Urinary bladder (tissue), 4 donors: ENCODE results near the gene TMEM80. TPM values are rescaled to one million over a fixed set of nuclear protein-coding genes. Genes with fewer than 3 reads are reported as not detected.
A peak's percentile ranks its signal among the peaks of the same experiment; 100 is the strongest.
"Not testable (repeated sequence)": the region's sequence is repeated elsewhere in the genome, so short reads cannot be mapped to it uniquely, and the experiment has no call there.

ENCODE experiments used
- DNase-seq: peaks from one replicate; pipeline ENCODE4 v3.0.0-alpha.2; 2015; ENCODE audit errors: extremely low spot score
- H3K27ac ChIP-seq: one replicate; pipeline ENCODE4 v1.5.1; 2013; ENCODE audit warnings: low read depth, mild to moderate bottlenecking, moderate library complexity
- H3K36me3 ChIP-seq: one replicate; pipeline ENCODE4 v1.6.1; 2013; ENCODE audit warnings: mild to moderate bottlenecking, moderate library complexity; ENCODE audit not compliant: insufficient read depth
- H3K4me1 ChIP-seq: one replicate; pipeline ENCODE4 v1.6.1; 2013; ENCODE audit warnings: mild to moderate bottlenecking, moderate library complexity; ENCODE audit not compliant: insufficient read depth
- H3K4me3 ChIP-seq: one replicate; pipeline ENCODE4 v1.5.1; 2013; ENCODE audit warnings: low read depth, low read length
- WGBS: extraction: QIAGEN DNeasy Blood & Tissue Kit; methylation state at CpG from one replicate; pipeline ENCODE4 v1.1.7; 2013; 5-methylcytosine and 5-hydroxymethylcytosine counted together
- polyA plus RNA-seq: library from polyadenylated mRNA; stranded (reverse); fragments of 200-250 nt; gene quantifications from one replicate; pipeline ENCODE4 v1.2.3, GENCODE V29; 2013
- total RNA-seq: library from RNA; depleted of rRNA; stranded (reverse); fragments of >200 nt; gene quantifications from one replicate; pipeline ENCODE4 v1.2.3, GENCODE V29; 2014
- donor health status: healthy with polysubstance abuse.
- donor health status: healthy.

Gene TMEM80
- total RNA-seq: 10.8 TPM
- 36.8 TPM for polyA plus RNA-seq

- peak within 1 kb of the TSS; percentile 80 for H3K4me3 ChIP-seq
- H3K27ac ChIP-seq: peak within 1 kb of the TSS; percentile 99
- peaks cover 8% of the 10 kb centered on the region for H3K4me1 ChIP-seq
- DNase-seq: peak; percentile 98
- no peaks in the 10 kb centered on the region for H3K36me3 ChIP-seq
- under 1% methylated on average over 101 of the region's 101 CpGs for WGBS
These were observed at the start of gene TMEM80 for GRCh38 chr11:695538-696248. TMEM80 (plus strand) TSS chr11:695816; CDS start chr11:695828, 12 bp downstream.

- H3K36me3 ChIP-seq: no peaks in the 10 kb centered on the region
- H3K27ac ChIP-seq: no peak overlapping the region
- 90% methylated on average over 14 of the region's 14 CpGs for WGBS
- DNase-seq: no peak
- H3K4me3 ChIP-seq: no peak overlapping the region
- H3K4me1 ChIP-seq: no peaks in the 10 kb centered on the region
These were observed 49.4 kb upstream of the TMEM80 start for GRCh38 chr11:646214-646613.

DNA sequence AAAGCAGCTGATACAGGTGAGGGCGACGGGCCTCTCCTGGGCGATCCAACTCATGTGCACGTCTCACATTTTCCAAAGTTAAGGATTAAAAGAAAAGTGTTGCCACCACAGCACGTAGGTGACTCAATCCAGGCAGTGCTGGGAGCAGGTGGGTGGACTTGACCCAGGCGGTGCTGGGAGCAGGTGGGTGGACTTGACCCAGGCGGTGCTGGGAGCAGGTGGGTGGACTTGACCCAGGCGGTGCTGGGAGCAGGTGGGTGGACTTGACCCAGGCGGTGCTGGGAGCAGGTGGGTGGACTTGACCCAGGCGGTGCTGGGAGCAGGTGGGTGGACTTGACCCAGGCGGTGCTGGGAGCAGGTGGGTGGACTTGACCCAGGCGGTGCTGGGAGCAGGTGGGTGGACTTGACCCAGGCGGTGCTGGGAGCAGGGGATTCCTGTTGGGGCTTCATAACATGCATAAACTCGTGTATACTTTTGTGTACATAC is 47.9 kb upstream of the TMEM80 start:
- not testable (repeated sequence) for H3K36me3 ChIP-seq, DNase-seq, H3K4me1 ChIP-seq, H3K4me3 ChIP-seq, H3K27ac ChIP-seq
- WGBS: 95% methylated on average over 10 of the region's 14 CpGs

DNA sequence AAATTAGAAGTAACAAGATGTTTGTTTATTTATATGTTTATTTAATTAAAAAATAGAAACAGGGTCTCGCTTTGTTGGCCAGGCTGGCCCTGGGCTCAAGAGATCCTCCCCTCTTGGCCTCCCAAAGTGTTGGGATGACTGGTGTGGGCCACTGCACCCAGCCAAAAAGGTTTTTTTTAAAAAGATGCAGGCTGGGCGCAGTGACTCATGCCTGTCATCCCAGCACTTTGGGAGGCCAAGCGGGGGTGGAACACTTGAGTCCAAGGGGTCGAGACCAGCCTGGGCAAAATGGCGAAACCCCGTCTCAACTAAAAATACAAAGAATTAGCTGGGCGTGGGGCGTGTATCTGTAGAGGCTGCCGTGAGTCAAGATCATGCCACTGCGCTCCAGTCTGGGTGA is 45.1 kb upstream of the TMEM80 start:
- DNase-seq: no peak
- Histone ChIP-seq H3K27ac (no peak overlapping the region), H3K36me3 (no peaks in the 10 kb centered on the region), H3K4me1 (no peaks in the 10 kb centered on the region), H3K4me3 (no peak overlapping the region)
- WGBS: 93% methylated on average over 10 of the region's 10 CpGs

DNA sequence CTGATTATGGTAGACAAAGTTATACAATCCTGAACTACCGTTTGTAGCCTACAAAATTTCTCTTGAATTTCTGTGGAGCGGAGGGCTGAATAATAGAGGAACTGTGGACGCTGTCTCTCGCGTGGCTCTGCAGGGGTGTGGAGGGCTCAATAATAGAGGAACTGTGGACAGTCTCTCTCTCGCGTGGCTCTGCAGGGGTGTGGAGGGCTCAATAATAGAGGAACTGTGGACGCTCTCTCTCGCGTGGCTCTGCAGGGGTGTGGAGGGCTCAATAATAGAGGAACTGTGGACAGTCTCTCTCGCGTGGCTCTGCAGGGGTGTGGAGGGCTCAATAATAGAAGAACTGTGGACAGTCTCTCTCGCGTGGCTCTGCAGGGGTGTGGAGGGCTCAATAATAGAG is 42.5 kb upstream of the TMEM80 start:
- 93% methylated on average over 14 of the region's 14 CpGs for WGBS
- H3K4me1 ChIP-seq, DNase-seq, H3K4me3 ChIP-seq, H3K27ac ChIP-seq, H3K36me3 ChIP-seq: not testable (repeated sequence)

- WGBS: 93% methylated on average over 15 of the region's 15 CpGs
These were observed 41.8 kb upstream of the TMEM80 start for GRCh38 chr11:653837-654236.

DNA sequence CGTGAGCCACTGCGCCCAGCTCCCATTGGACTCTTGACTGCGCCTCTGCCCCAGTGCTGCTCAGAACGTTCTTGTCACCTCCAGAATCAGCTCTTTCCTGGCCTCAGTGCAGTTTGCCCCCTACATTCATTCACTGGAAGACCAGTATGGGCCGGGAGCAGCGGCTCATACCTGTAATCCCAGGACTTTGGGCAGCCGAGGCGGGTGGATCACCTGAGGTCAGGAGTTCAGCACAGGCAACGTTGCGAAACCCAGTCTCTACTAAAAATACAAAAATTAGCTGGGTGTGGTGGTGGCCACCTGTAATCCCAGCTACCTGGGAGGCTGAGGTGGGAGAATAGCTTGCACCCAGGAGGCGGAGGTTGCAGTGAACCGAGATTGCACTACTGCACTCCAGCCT is 41.2 kb upstream of the TMEM80 start:
- not testable (repeated sequence) for H3K4me3 ChIP-seq, H3K4me1 ChIP-seq, DNase-seq, H3K36me3 ChIP-seq, H3K27ac ChIP-seq
- WGBS: 92% methylated on average over 12 of the region's 12 CpGs

More at GRCh38 chr11:653837-654236, 41.8 kb upstream of the TMEM80 start:
- no peak for DNase-seq
- Histone ChIP-seq H3K4me1 (no peaks in the 10 kb centered on the region), H3K36me3 (no peaks in the 10 kb centered on the region), H3K4me3 (no peak overlapping the region), H3K27ac (no peak overlapping the region)

GRCh38 chr11:655036-655726 is 40.4 kb upstream of the TMEM80 start:
- H3K27ac ChIP-seq: no peak overlapping the region
- 88% methylated on average over 30 of the region's 30 CpGs for WGBS

GRCh38 chr11:656426-656825 is 39.2 kb upstream of the TMEM80 start:
- Histone ChIP-seq H3K4me1 (no peaks in the 10 kb centered on the region), H3K36me3 (peaks cover 2% of the 10 kb centered on the region), H3K27ac (no peak overlapping the region), H3K4me3 (no peak overlapping the region)
- 95% methylated on average over 14 of the region's 14 CpGs for WGBS
- no peak for DNase-seq

More at GRCh38 chr11:655036-655726, 40.4 kb upstream of the TMEM80 start:
- no peak for DNase-seq
- Histone ChIP-seq H3K4me3 (no peak overlapping the region), H3K36me3 (peaks cover 2% of the 10 kb centered on the region), H3K4me1 (no peaks in the 10 kb centered on the region)

DNA sequence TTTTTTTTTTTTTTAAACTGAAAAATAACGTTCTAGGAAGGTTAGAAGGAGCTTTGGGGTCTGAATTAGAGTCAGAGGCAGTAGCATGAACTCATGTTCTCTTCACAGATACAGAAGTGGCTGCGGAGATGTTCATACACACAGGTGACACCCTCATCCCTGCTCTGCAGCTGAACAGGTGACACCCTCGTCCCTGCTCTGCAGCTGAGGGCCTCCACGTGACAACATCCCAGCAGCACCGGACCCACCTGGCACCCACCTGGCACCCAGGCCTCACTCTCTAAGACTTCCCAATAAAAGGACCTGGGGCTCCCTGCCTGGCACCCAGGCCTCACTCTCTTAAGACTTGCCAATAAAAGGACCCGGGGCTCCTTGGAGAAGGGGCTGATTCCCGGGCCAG is 38.8 kb upstream of the TMEM80 start:
- WGBS: 85% methylated on average over 7 of the region's 7 CpGs
- no peaks in the 10 kb centered on the region for H3K4me1 ChIP-seq
- peaks cover 2% of the 10 kb centered on the region for H3K36me3 ChIP-seq
- H3K4me3 ChIP-seq: no peak overlapping the region
- H3K27ac ChIP-seq: no peak overlapping the region
- DNase-seq: no peak

GRCh38 chr11:657691-658126 is 37.9 kb upstream of the TMEM80 start:
- Histone ChIP-seq H3K27ac (no peak overlapping the region), H3K4me1 (no peaks in the 10 kb centered on the region), H3K4me3 (no peak overlapping the region), H3K36me3 (peaks cover 2% of the 10 kb centered on the region)
- DNase-seq: no peak
- 89% methylated on average over 14 of the region's 14 CpGs for WGBS

DNA sequence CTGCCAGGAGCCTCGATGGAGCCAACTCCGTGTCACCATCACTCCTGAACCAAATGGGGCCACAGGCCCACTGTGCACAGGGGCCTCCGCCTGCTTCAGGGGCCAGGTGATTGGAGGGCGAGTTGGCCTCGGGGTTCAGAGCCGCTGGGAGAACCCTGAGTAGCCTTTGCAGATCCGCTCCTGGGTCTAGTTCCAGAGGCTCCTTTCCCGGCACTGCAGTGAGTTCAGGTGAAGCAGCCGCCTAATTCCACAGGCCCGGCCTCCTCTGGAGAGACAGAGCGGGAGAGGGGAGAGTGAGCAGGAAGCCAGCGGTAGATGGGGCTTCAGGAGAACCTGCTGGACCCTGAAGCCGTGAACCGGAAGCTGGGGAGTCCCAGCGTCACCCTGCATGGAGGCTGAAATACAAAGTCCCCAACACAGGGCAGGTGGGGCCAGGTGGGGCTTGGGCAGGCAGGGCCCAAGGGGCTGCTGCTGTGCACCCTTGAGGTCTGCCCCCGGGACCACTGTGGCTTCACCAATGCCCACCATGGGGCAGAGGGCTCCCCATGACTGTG is 36.0 kb upstream of the TMEM80 start:
- DNase-seq: no peak
- H3K36me3 ChIP-seq: peaks cover 2% of the 10 kb centered on the region
- H3K27ac ChIP-seq: no peak overlapping the region
- H3K4me1 ChIP-seq: no peaks in the 10 kb centered on the region
- 92% methylated on average over 16 of the region's 16 CpGs for WGBS
- no peak overlapping the region for H3K4me3 ChIP-seq

- WGBS: 85% methylated on average over 19 of the region's 19 CpGs
- no peak overlapping the region for H3K27ac ChIP-seq
- no peak overlapping the region for H3K4me3 ChIP-seq
- DNase-seq: no peak
- peaks cover 2% of the 10 kb centered on the region for H3K36me3 ChIP-seq
- H3K4me1 ChIP-seq: no peaks in the 10 kb centered on the region
These were observed 35.3 kb upstream of the TMEM80 start for GRCh38 chr11:660281-660680.
